HEK293 (cell line): Measurements from ENCODE around the gene CNTLN.

ENCODE experiments used
- CTCF ChIA-PET: fragments of 350-600 bp; formaldehyde crosslinking; extraction: SDS; loops from one replicate; lab custom pipeline; 2021; ENCODE audit warnings: antibody characterized with exemption; lab: Yijun Ruan, JAX
- POLR2A ChIA-PET: fragments of 300-600 bp; formaldehyde crosslinking; extraction: SDS; loops from one replicate; lab custom pipeline; 2020; ENCODE audit warnings: antibody characterized with exemption, inconsistent platforms; lab: Yijun Ruan, JAX
- H3K27ac ChIP-seq: fragments of 200-500 bp; sonication (Bioruptor generic); 2 replicates; pipeline ENCODE4 v1.5.1; 2014; ENCODE audit warnings: low read depth, low read length, control low read depth, inconsistent platforms; ENCODE audit errors: extremely low read depth
- H3K36me3 ChIP-seq, 2 experiments: fragments of 200-500 bp in 1 of 2; sonication (Bioruptor generic) in 1 of 2; 1 replicate in 1 of 2; 2 replicates in 1 of 2; pipeline ENCODE4 v1.5.1; 2014 to 2017; ENCODE audit warnings: inconsistent platforms in 2 of 2, low read length in 2 of 2; ENCODE audit not compliant: control insufficient read depth in 2 of 2, insufficient read depth in 1 of 2
- H3K4me1 ChIP-seq: fragments of 200-500 bp; sonication (Bioruptor generic); 2 replicates; pipeline ENCODE4 v1.5.1; 2014; ENCODE audit warnings: mild to moderate bottlenecking, low read length, inconsistent platforms; ENCODE audit not compliant: control insufficient read depth, insufficient read depth
- H3K4me3 ChIP-seq: 2 replicates; pipeline ENCODE4 v1.5.1; 2011; ENCODE audit warnings: low read depth, mild to moderate bottlenecking, control low read depth, low read length, moderate library complexity
- H3K9me3 ChIP-seq: fragments of 200-500 bp; sonication (Bioruptor generic); 2 replicates; pipeline ENCODE4 v1.5.1; 2014; ENCODE audit warnings: low read depth, low read length, inconsistent platforms; ENCODE audit not compliant: control insufficient read depth, insufficient read depth
- GLIS1 ChIP-seq: fragments of 450-650 bp; formaldehyde crosslinking; IDR thresholded peaks from 2 replicates; pipeline ENCODE4 v1.5.1; 2016; ENCODE audit warnings: missing biosample characterization, missing genetic modification characterization
- GLIS2 ChIP-seq: fragments of 450-650 bp; formaldehyde crosslinking; IDR thresholded peaks from 2 replicates; pipeline ENCODE4 v1.5.1; 2016; ENCODE audit warnings: missing biosample characterization, missing genetic modification characterization
- IKZF3 ChIP-seq: fragments of 450-650 bp; IDR thresholded peaks from 2 replicates; pipeline ENCODE4 v1.5.0; 2018; ENCODE audit warnings: missing biosample characterization, mild to moderate bottlenecking, missing genetic modification characterization, moderate library complexity
- KLF7 ChIP-seq: fragments of 450-650 bp; formaldehyde crosslinking; IDR thresholded peaks from 2 replicates; pipeline ENCODE4 v1.5.1; 2016; ENCODE audit warnings: missing biosample characterization, missing genetic modification characterization, borderline replicate concordance
- MEIS1 ChIP-seq: sonication (generic); formaldehyde crosslinking; IDR thresholded peaks from 2 replicates; pipeline ENCODE4 v1.8.1; 2022; ENCODE audit warnings: missing genetic modification reagents, mild to moderate bottlenecking, borderline replicate concordance
- TCF7L2 ChIP-seq: IDR thresholded peaks from 2 replicates; pipeline ENCODE4 v1.6.1; 2011; ENCODE audit warnings: low read depth, mild to moderate bottlenecking, inconsistent platforms, low read length, moderate library complexity, borderline replicate concordance
- ZBTB1 ChIP-seq: fragments of 450-650 bp; formaldehyde crosslinking; IDR thresholded peaks from 2 replicates; pipeline ENCODE4 v1.5.1; 2016; ENCODE audit warnings: missing biosample characterization, missing genetic modification characterization
- ZBTB7A ChIP-seq: fragments of 450-650 bp; formaldehyde crosslinking; IDR thresholded peaks from 2 replicates; pipeline ENCODE4 v1.5.1; 2016; ENCODE audit warnings: low read depth, missing biosample characterization, missing genetic modification characterization
- ZFP3 ChIP-seq: fragments of 450-650 bp; formaldehyde crosslinking; IDR thresholded peaks from 2 replicates; pipeline ENCODE4 v1.5.1; 2016; ENCODE audit warnings: low read depth, missing biosample characterization, missing genetic modification characterization
- ZFP41 ChIP-seq: fragments of 450-650 bp; formaldehyde crosslinking; IDR thresholded peaks from 2 replicates; pipeline ENCODE4 v1.5.1; 2016; ENCODE audit warnings: missing biosample characterization, missing genetic modification characterization, borderline replicate concordance
- ZNF133 ChIP-seq: fragments of 450-650 bp; formaldehyde crosslinking; IDR thresholded peaks from 2 replicates; pipeline ENCODE4 v1.5.1; 2016; ENCODE audit warnings: missing biosample characterization, missing genetic modification characterization
- ZNF157 ChIP-seq: fragments of 450-650 bp; formaldehyde crosslinking; IDR thresholded peaks from 2 replicates; pipeline ENCODE4 v1.5.1; 2016; ENCODE audit warnings: missing biosample characterization, missing genetic modification characterization
- ZNF214 ChIP-seq: fragments of 450-650 bp; formaldehyde crosslinking; IDR thresholded peaks from 2 replicates; pipeline ENCODE4 v1.5.1; 2017; ENCODE audit warnings: missing biosample characterization, mild to moderate bottlenecking, missing genetic modification characterization, borderline replicate concordance
- ZNF223 ChIP-seq: fragments of 450-650 bp; formaldehyde crosslinking; IDR thresholded peaks from 2 replicates; pipeline ENCODE4 v1.5.1; 2016; ENCODE audit warnings: missing biosample characterization, missing genetic modification characterization
- ZNF24 ChIP-seq: fragments of 450-650 bp; formaldehyde crosslinking; IDR thresholded peaks from 2 replicates; pipeline ENCODE4 v1.5.1; 2016; ENCODE audit warnings: missing biosample characterization, missing genetic modification characterization
- ZNF391 ChIP-seq: fragments of 450-650 bp; formaldehyde crosslinking; IDR thresholded peaks from 2 replicates; pipeline ENCODE4 v1.5.1; 2016; ENCODE audit warnings: low read depth, missing biosample characterization, missing genetic modification characterization, borderline replicate concordance
- ZNF548 ChIP-seq: fragments of 450-650 bp; formaldehyde crosslinking; IDR thresholded peaks from 2 replicates; pipeline ENCODE4 v1.5.1; 2016; ENCODE audit warnings: missing biosample characterization, missing genetic modification characterization
- ZNF549 ChIP-seq: fragments of 450-650 bp; IDR thresholded peaks from 2 replicates; pipeline ENCODE4 v1.5.1; 2018; ENCODE audit warnings: missing biosample characterization, missing genetic modification characterization, mild to moderate bottlenecking, inconsistent platforms, moderate library complexity
- ZNF580 ChIP-seq: fragments of 450-650 bp; formaldehyde crosslinking; IDR thresholded peaks from 2 replicates; pipeline ENCODE4 v1.5.1; 2016; ENCODE audit warnings: missing biosample characterization, missing genetic modification characterization
- ZNF645 ChIP-seq: fragments of 450-650 bp; formaldehyde crosslinking; IDR thresholded peaks from 2 replicates; pipeline ENCODE4; 2016; ENCODE audit warnings: missing biosample characterization, missing genetic modification characterization
- ZNF654 ChIP-seq: fragments of 450-650 bp; formaldehyde crosslinking; IDR thresholded peaks from 2 replicates; pipeline ENCODE4 v1.5.1; 2016; ENCODE audit warnings: low read depth, missing biosample characterization, missing genetic modification characterization
- ZNF707 ChIP-seq: fragments of 450-650 bp; formaldehyde crosslinking; IDR thresholded peaks from 2 replicates; pipeline ENCODE4 v1.5.1; 2016; ENCODE audit warnings: missing biosample characterization, missing genetic modification characterization
- ZNF777 ChIP-seq: fragments of 450-650 bp; formaldehyde crosslinking; IDR thresholded peaks from 2 replicates; pipeline ENCODE4 v1.5.1; 2017; ENCODE audit warnings: missing biosample characterization, missing genetic modification characterization, borderline replicate concordance
- ZNF843 ChIP-seq: fragments of 450-650 bp; formaldehyde crosslinking; IDR thresholded peaks from 2 replicates; pipeline ENCODE4 v1.5.1; 2016; ENCODE audit warnings: missing biosample characterization, missing genetic modification characterization
- ZSCAN18 ChIP-seq: fragments of 450-650 bp; formaldehyde crosslinking; IDR thresholded peaks from 2 replicates; pipeline ENCODE4 v1.5.1; 2016; ENCODE audit warnings: missing biosample characterization, missing genetic modification characterization
- ZSCAN23 ChIP-seq: fragments of 450-650 bp; formaldehyde crosslinking; IDR thresholded peaks from 2 replicates; pipeline ENCODE4 v1.5.1; 2016; ENCODE audit warnings: missing biosample characterization, missing genetic modification characterization
- ZXDB ChIP-seq: fragments of 450-650 bp; formaldehyde crosslinking; IDR thresholded peaks from 2 replicates; pipeline ENCODE4 v1.5.1; 2016; ENCODE audit warnings: missing biosample characterization, missing genetic modification characterization
- TF ChIP-seq, protein P1 (sequence below): fragments of 450-650 bp; formaldehyde crosslinking; IDR thresholded peaks from 2 replicates; pipeline ENCODE4 v1.5.1; 2017; ENCODE audit warnings: missing biosample characterization, mild to moderate bottlenecking, missing genetic modification characterization, moderate library complexity
- TF ChIP-seq, protein P2 (sequence below): fragments of 450-650 bp; formaldehyde crosslinking; IDR thresholded peaks from 2 replicates; pipeline ENCODE4 v1.5.1; 2016; ENCODE audit warnings: missing biosample characterization, missing genetic modification characterization, borderline replicate concordance

Gene CNTLN

DNA sequence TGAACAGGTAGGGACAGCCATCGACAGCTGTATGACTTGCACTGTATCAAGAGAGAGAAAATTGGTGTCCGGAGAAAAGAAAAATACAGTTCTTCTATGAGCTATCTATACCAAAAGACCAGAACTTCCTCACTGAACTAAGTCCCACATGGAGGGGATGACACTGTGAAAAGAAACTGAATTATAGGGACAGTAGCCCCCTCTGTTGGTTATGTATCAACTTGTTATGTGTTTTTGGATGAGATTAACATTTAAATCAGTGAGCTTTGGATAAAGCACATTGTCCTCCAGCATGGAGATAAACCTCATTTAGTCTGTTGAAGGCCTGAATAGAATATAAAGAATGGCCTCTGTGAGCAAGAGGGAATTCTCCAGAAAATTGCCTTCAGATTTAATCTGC is 267.5 kb downstream of the CNTLN start:
- no peak for TF ChIP-seq ZSCAN23 (tag by site-specific recombination)
- TF ChIP-seq ZNF654 (tag by site-specific recombination): peak; percentile 16; the same call in 1 of the 2 replicates
- TF ChIP-seq ZNF843 (tag by site-specific recombination): no peak
- Histone ChIP-seq H3K4me1 (no peaks in the 10 kb centered on the region), H3K4me3 (no peak overlapping the region), H3K9me3 (no peaks in the 10 kb centered on the region), H3K27ac (no peak overlapping the region), H3K36me3 (no peaks in the 10 kb centered on the region; a peak in 1 of 3 replicates)
- POLR2A ChIA-PET: no interaction called here
- CTCF ChIA-PET: interaction anchor here (0.6 to 1.6 kb wide), 19 partner anchors 12 to 724 kb away, joined by 3 to 18 read pairs (median 3); no protein-coding TSS in a partner anchor

GRCh38 chr9:17403539-17403938 is 268.7 kb downstream of the CNTLN start:
- CTCF ChIA-PET: interaction anchor here (0.6 to 1.0 kb wide), 4 partner anchors 58 to 382 kb away, joined by 3 to 6 read pairs (median 4); no protein-coding TSS in a partner anchor
- H3K4me1 ChIP-seq: no peaks in the 10 kb centered on the region
- no peaks in the 10 kb centered on the region for H3K9me3 ChIP-seq
- H3K36me3 ChIP-seq: no peaks in the 10 kb centered on the region; a peak in 1 of 3 replicates
- no peak overlapping the region for H3K4me3 ChIP-seq
- TF ChIP-seq ZFP3 (tag by site-specific recombination) (no peak), ZNF214 (no peak), ZBTB1 (no peak), ZNF157 (tag by site-specific recombination) (no peak), ZXDB (tag by site-specific recombination) (no peak), ZBTB7A (no peak), ZNF645 (tag by site-specific recombination) (no peak), ZNF549 (tag by site-specific recombination) (no peak), ZNF707 (tag by site-specific recombination) (no peak), ZNF548 (tag by site-specific recombination) (no peak), ZNF391 (no peak), KLF7 (no peak), ZNF777 (tag by site-specific recombination) (no peak), MEIS1 (CRISPR knock-in tag) (no peak), IKZF3 (no peak), ZNF223 (tag by site-specific recombination) (no peak), ZNF580 (tag by site-specific recombination) (no peak)
- TF ChIP-seq, protein P1, sequence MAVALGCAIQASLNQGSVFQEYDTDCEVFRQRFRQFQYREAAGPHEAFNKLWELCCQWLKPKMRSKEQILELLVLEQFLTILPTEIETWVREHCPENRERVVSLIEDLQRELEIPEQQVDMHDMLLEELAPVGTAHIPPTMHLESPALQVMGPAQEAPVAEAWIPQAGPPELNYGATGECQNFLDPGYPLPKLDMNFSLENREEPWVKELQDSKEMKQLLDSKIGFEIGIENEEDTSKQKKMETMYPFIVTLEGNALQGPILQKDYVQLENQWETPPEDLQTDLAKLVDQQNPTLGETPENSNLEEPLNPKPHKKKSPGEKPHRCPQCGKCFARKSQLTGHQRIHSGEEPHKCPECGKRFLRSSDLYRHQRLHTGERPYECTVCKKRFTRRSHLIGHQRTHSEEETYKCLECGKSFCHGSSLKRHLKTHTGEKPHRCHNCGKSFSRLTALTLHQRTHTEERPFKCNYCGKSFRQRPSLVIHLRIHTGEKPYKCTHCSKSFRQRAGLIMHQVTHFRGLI (tag by site-specific recombination): no peak
- TF ChIP-seq, all 188 proteins: peak for 0
- no peak overlapping the region for H3K27ac ChIP-seq
- POLR2A ChIA-PET: no interaction called here

- H3K36me3 ChIP-seq: peaks cover 0 to 13% of the 10 kb centered on the region in 2 experiments; a peak in 1 of 3 replicates
- ChIA-PET POLR2A (no interaction called here), CTCF (interaction anchor here (0.6 to 1.8 kb wide), 2 partner anchors 12 to 13 kb away, joined by 4 to 6 read pairs; no protein-coding TSS in a partner anchor)
- no peak overlapping the region for H3K27ac ChIP-seq
- no peak overlapping the region for H3K4me3 ChIP-seq
- H3K9me3 ChIP-seq: no peaks in the 10 kb centered on the region
- no peaks in the 10 kb centered on the region for H3K4me1 ChIP-seq
- no peak for TF ChIP-seq TCF7L2
- no peak for TF ChIP-seq ZNF157 (tag by site-specific recombination)
- TF ChIP-seq GLIS1 (tag by site-specific recombination): no peak
- TF ChIP-seq KLF7: no peak
- no peak for TF ChIP-seq ZFP41 (tag by site-specific recombination)
- TF ChIP-seq ZNF24 (tag by site-specific recombination): no peak
- no peak for TF ChIP-seq ZSCAN18
- TF ChIP-seq, protein P2, sequence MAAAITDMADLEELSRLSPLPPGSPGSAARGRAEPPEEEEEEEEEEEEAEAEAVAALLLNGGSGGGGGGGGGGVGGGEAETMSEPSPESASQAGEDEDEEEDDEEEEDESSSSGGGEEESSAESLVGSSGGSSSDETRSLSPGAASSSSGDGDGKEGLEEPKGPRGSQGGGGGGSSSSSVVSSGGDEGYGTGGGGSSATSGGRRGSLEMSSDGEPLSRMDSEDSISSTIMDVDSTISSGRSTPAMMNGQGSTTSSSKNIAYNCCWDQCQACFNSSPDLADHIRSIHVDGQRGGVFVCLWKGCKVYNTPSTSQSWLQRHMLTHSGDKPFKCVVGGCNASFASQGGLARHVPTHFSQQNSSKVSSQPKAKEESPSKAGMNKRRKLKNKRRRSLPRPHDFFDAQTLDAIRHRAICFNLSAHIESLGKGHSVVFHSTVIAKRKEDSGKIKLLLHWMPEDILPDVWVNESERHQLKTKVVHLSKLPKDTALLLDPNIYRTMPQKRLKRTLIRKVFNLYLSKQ: no peak
- TF ChIP-seq GLIS2 (tag by site-specific recombination): no peak
- TF ChIP-seq ZNF133 (tag by site-specific recombination): no peak
Observed at GRCh38 chr9:17414986-17415385, 280.1 kb downstream of the CNTLN start.
